WERI-Rb-1 (cell line): Measurements from ENCODE around the gene NOL4L.

Experiments
- DNase-seq: peaks from one replicate; pipeline ENCODE4 v3.0.0-alpha.2; 2020
- H3K27ac ChIP-seq: fragments of 250-450 bp; sonication (Bioruptor Pico); 2 replicates; pipeline ENCODE4 v1.5.1; 2020; ENCODE audit warnings: mild to moderate bottlenecking, moderate library complexity
- H3K27me3 ChIP-seq: fragments of 250-450 bp; sonication (Bioruptor Pico); 2 replicates; pipeline ENCODE4 v1.5.1; 2021; ENCODE audit warnings: mild to moderate bottlenecking, low read depth, moderate library complexity; ENCODE audit not compliant: insufficient read depth, severe bottlenecking
- H3K36me3 ChIP-seq: fragments of 250-450 bp; sonication (Bioruptor Pico); 2 replicates; pipeline ENCODE4 v1.5.1; 2020; ENCODE audit warnings: mild to moderate bottlenecking, moderate library complexity
- H3K4me3 ChIP-seq: 2 replicates; pipeline ENCODE4 v1.5.1; 2011; ENCODE audit warnings: low read depth, mild to moderate bottlenecking, control low read depth, low read length
- H3K9me3 ChIP-seq: fragments of 250-450 bp; sonication (Bioruptor Pico); 2 replicates; pipeline ENCODE4 v1.5.1; 2021; ENCODE audit warnings: mild to moderate bottlenecking, moderate library complexity; ENCODE audit not compliant: severe bottlenecking
- CTCF ChIP-seq: IDR thresholded peaks from 2 replicates; pipeline ENCODE4 v1.5.1; 2011; ENCODE audit warnings: low read depth, mild to moderate bottlenecking, control low read depth, inconsistent platforms, low read length

Gene NOL4L

GRCh38 chr20:32440069-32440757 lies 144.9 kb downstream of the NOL4L start:
- Histone ChIP-seq H3K36me3 (peaks cover 65% of the 10 kb centered on the region), H3K4me3 (no peak overlapping the region), H3K27ac (no peak overlapping the region), H3K9me3 (no peaks in the 10 kb centered on the region), H3K27me3 (no peaks in the 10 kb centered on the region)
- no peak for DNase-seq
- TF ChIP-seq CTCF = no peak

- H3K36me3 ChIP-seq = peaks cover 70% of the 10 kb centered on the region
- DNase-seq = no peak
- TF ChIP-seq CTCF = no peak
- H3K27ac ChIP-seq = no peak overlapping the region
- H3K9me3 ChIP-seq = no peaks in the 10 kb centered on the region
- H3K27me3 ChIP-seq = no peaks in the 10 kb centered on the region
- H3K4me3 ChIP-seq = no peak overlapping the region
These were observed 145.9 kb downstream of the NOL4L start for GRCh38 chr20:32439132-32439829.

GRCh38 chr20:32438331-32438858 lies 146.7 kb downstream of the NOL4L start:
- no peak overlapping the region for H3K27ac ChIP-seq
- no peaks in the 10 kb centered on the region for H3K27me3 ChIP-seq
- TF ChIP-seq CTCF = no peak
- peaks cover 73% of the 10 kb centered on the region for H3K36me3 ChIP-seq
- no peak for DNase-seq
- H3K4me3 ChIP-seq = no peak overlapping the region
- no peaks in the 10 kb centered on the region for H3K9me3 ChIP-seq

GRCh38 chr20:32437391-32438074 lies 147.6 kb downstream of the NOL4L start:
- DNase-seq = no peak
- no peak overlapping the region for H3K27ac ChIP-seq
- H3K27me3 ChIP-seq = no peaks in the 10 kb centered on the region
- no peak overlapping the region for H3K4me3 ChIP-seq
- H3K36me3 ChIP-seq = peaks cover 73% of the 10 kb centered on the region
- H3K9me3 ChIP-seq = no peaks in the 10 kb centered on the region
- peak; percentile 44 for TF ChIP-seq CTCF

GRCh38 chr20:32436968-32437367 lies 148.2 kb downstream of the NOL4L start:
- H3K9me3 ChIP-seq = no peaks in the 10 kb centered on the region

More at GRCh38 chr20:32436968-32437367, 148.2 kb downstream of the NOL4L start:
- Histone ChIP-seq H3K36me3 (peaks cover 78% of the 10 kb centered on the region), H3K27ac (no peak overlapping the region), H3K27me3 (no peaks in the 10 kb centered on the region), H3K4me3 (no peak overlapping the region)
- TF ChIP-seq CTCF = no peak
- DNase-seq = no peak
